Measurements from ENCODE around the gene SPIRE2. TPM values are rescaled to one million over a fixed set of nuclear protein-coding genes. Genes with fewer than 3 reads are reported as not detected.

SPIRE2 gene
- total RNA-seq, 1 donor from 2014 or later, result 14.7 TPM

- DNase-seq (ENCODE audit: low spot score in 2 of 2) (no peak), FAIRE-seq (no peak)
These were observed 62.8 kb downstream of the SPIRE2 start for GRCh38 chr16:89890886-89891657.

GRCh38 chr16:89892055-89892630 is 63.9 kb downstream of the SPIRE2 start:
- no peak for FAIRE-seq

GRCh38 chr16:89892635-89893034 is 64.4 kb downstream of the SPIRE2 start:
- FAIRE-seq (no peak), DNase-seq (ENCODE audit: low spot score in 2 of 2) (no peak)

More at GRCh38 chr16:89892055-89892630, 63.9 kb downstream of the SPIRE2 start:
- DNase-seq (ENCODE audit: low spot score in 2 of 2), result no peak

- no peak for FAIRE-seq
- DNase-seq (ENCODE audit: low spot score in 2 of 2), result no peak
These were observed 65.6 kb downstream of the SPIRE2 start for GRCh38 chr16:89893642-89894548.

GRCh38 chr16:89895482-89896250 is 67.4 kb downstream of the SPIRE2 start:
- no peak for FAIRE-seq
- DNase-seq (ENCODE audit: low spot score in 2 of 2), result no peak

- DNase-seq (ENCODE audit: low spot score in 2 of 2) (no peak), FAIRE-seq (no peak)
These were observed 68.9 kb downstream of the SPIRE2 start for GRCh38 chr16:89897204-89897603.

GRCh38 chr16:89898201-89898967 is 70.1 kb downstream of the SPIRE2 start:
- DNase-seq (ENCODE audit: low spot score in 2 of 2) (no peak), FAIRE-seq (no peak)

GRCh38 chr16:89899879-89900481 is 71.7 kb downstream of the SPIRE2 start:
- FAIRE-seq, result no peak

GRCh38 chr16:89900885-89901284 is 72.6 kb downstream of the SPIRE2 start:
- FAIRE-seq, result no peak
- no peak for DNase-seq (ENCODE audit: low spot score in 2 of 2)

More at GRCh38 chr16:89899879-89900481, 71.7 kb downstream of the SPIRE2 start:
- no peak for DNase-seq (ENCODE audit: low spot score in 2 of 2)

GRCh38 chr16:89902980-89903379 is 74.7 kb downstream of the SPIRE2 start:
- DNase-seq (ENCODE audit: low spot score in 2 of 2), result no peak
- FAIRE-seq, result no peak

- no peak for DNase-seq (ENCODE audit: low spot score in 2 of 2)
- no peak for FAIRE-seq
These were observed 75.7 kb downstream of the SPIRE2 start for GRCh38 chr16:89903908-89904515.

- DNase-seq (ENCODE audit: low spot score in 2 of 2) (no peak), FAIRE-seq (no peak)
These were observed 76.6 kb downstream of the SPIRE2 start for GRCh38 chr16:89904606-89905510.

GRCh38 chr16:89905511-89906139 is 77.3 kb downstream of the SPIRE2 start:
- no peak for DNase-seq (ENCODE audit: low spot score in 2 of 2)
- FAIRE-seq, result no peak

- FAIRE-seq (no peak), DNase-seq (ENCODE audit: low spot score in 2 of 2) (no peak)
These were observed 78.1 kb downstream of the SPIRE2 start for GRCh38 chr16:89906140-89907025.

- DNase-seq (ENCODE audit: low spot score in 2 of 2) (no peak), FAIRE-seq (no peak)
These were observed 79.0 kb downstream of the SPIRE2 start for GRCh38 chr16:89907055-89907814.

Measured in frontal cortex (tissue), 4 donors.